K562 (cell line): ENCODE data around the gene PVALEF. TPM values are rescaled to one million over a fixed set of nuclear protein-coding genes. Genes with fewer than 3 reads are reported as not detected.

Experiments used
- ARID1B ChIP-seq: fragments of 450-650 bp; IDR thresholded peaks from 2 replicates; pipeline ENCODE4 v1.6.1; 2016; ENCODE audit warnings: antibody characterized with exemption, mild to moderate bottlenecking, inconsistent platforms
- ETS1 ChIP-seq: conservative IDR thresholded peaks from 2 replicates; pipeline ENCODE4 v1.6.1; 2011; ENCODE audit warnings: low read depth, mild to moderate bottlenecking, low read length; ENCODE audit not compliant: control insufficient read depth
- FOXP4 ChIP-seq: sonication (generic); formaldehyde crosslinking; IDR thresholded peaks from 2 replicates; pipeline ENCODE4 v1.8.0; 2022; ENCODE audit warnings: mild to moderate bottlenecking, missing genetic modification reagents, borderline replicate concordance
- HNRNPK ChIP-seq: fragments of 200-400 bp; formaldehyde crosslinking; IDR thresholded peaks from one replicate; pipeline ENCODE4 v1.6.1; 2018; ENCODE audit warnings: mild to moderate bottlenecking, low read depth, low read length; ENCODE audit not compliant: poor library complexity, severe bottlenecking
- MNT ChIP-seq, 2 experiments: fragments of 450-650 bp; conservative IDR thresholded peaks; 2 replicates each; pipeline ENCODE4 v1.6.1; 2017; ENCODE audit warnings: mild to moderate bottlenecking in 2 of 2, moderate library complexity in 2 of 2
- OTX1 ChIP-seq: fragments of 450-650 bp; formaldehyde crosslinking; IDR thresholded peaks from 2 replicates; pipeline ENCODE4 v1.4.0; 2022; ENCODE audit warnings: mild to moderate bottlenecking
- XRCC3 ChIP-seq: fragments of 450-650 bp; IDR thresholded peaks from 2 replicates; pipeline ENCODE4 v1.6.1; 2017; ENCODE audit warnings: mild to moderate bottlenecking, moderate library complexity
- ZBTB17 ChIP-seq: fragments of 450-650 bp; formaldehyde crosslinking; IDR thresholded peaks from 2 replicates; pipeline ENCODE4 v1.4.0; 2020; ENCODE audit warnings: mild to moderate bottlenecking
- ZNF134 ChIP-seq: fragments of 250-450 bp; sonication (Bioruptor Pico); conservative IDR thresholded peaks from 2 replicates; pipeline ENCODE4 v1.4.0; 2020
- ZNF224 ChIP-seq: sonication (generic); formaldehyde crosslinking; IDR thresholded peaks from 2 replicates; pipeline ENCODE4 v1.8.0; 2022; ENCODE audit warnings: mild to moderate bottlenecking, missing genetic modification reagents
- polyA plus RNA-seq, 8 experiments: library from polyadenylated mRNA; depleted of rRNA in 4 of 8; stranded (reverse) in 5 of 8; unstranded in 3 of 8; fragments of >200 nt; fragmentation: Nextera tagmentation in 2 of 8; fragmentation: Illumina TruSeq in 1 of 8; extraction: Ambion mirVana in 2 of 8; extraction: Trizol in 1 of 8; gene quantifications; 2 replicates each; pipeline versions ENCODE4 v1.2.1 to v1.2.3, GENCODE V29; 2011 to 2014; ENCODE audit warnings: inconsistent platforms in 1 of 8, missing spikeins in 1 of 8
- total RNA-seq, 7 experiments: library from RNA; depleted of rRNA in 6 of 7; stranded (reverse); fragments of >200 nt in 6 of 7; fragmentation: Illumina TruSeq in 2 of 7; extraction: Trizol in 2 of 7; gene quantifications; 2 replicates each; pipeline versions ENCODE4 v1.2.1 to v1.2.3, GENCODE V29; 2011 to 2021; ENCODE audit warnings: low replicate concordance in 1 of 7
- TF ChIP-seq, protein P1 (sequence below), 2 experiments: IDR thresholded peaks; 2 replicates each; pipeline ENCODE4 v1.6.1; 2012; ENCODE audit warnings: improper control_type of control experiment in 2 of 2, low read depth in 2 of 2, low read length in 2 of 2, borderline replicate concordance in 1 of 2
- TF ChIP-seq, protein P2 (sequence below): sonication (generic); formaldehyde crosslinking; IDR thresholded peaks from 2 replicates; pipeline ENCODE4 v1.8.0; 2022; ENCODE audit warnings: mild to moderate bottlenecking, missing genetic modification reagents

Gene PVALEF
- total and polyA plus RNA-seq, 9 of the 15 experiments (the other 6 are each of a cell fraction or from before 2014, with no cell fraction given) = not detected

DNA sequence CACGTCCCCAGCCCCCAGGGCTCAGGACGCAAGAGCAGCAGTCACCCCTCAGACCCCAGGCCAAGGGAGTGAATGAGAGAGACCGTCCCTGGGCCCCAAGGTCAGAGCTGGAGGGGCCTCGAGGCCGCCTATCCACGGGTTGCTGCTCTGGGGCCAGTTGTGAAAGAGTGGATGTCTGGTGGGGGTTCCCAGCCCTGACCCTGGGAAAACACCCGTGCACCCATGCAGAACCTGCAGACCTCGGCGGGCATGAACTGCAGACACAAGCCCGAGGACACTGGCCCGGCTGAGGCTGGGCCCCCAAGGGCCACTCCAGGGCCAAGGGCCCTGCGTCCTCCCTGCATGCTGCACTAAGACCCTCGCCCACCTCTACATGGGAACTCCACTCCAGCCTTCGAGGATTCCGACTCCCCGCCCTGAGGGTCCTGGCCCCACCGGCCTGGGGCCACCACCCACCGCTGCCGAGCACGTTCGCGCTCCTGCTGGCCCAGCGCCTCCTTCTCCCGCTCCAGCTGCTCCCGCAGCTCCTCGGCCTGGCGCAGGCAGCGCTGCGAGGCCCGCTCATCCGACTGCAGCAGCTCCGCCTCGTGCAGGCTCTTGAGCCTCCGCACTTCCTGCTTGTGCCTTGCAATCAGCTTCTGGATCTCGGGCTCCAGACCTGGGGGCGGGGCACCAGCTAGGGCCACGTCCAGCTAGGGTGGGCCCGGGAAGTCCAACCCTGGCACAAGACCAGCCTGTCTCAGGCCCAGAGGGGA lies 28.3 kb downstream of the PVALEF start (continued):
- TF ChIP-seq XRCC3 (no peak), ZBTB17 (CRISPR knock-in tag) (peak; percentile 63; the same call in 1 of the 2 replicates), HNRNPK (no peak), FOXP4 (CRISPR knock-in tag) (peak; percentile 82; the same call in 1 of the 2 replicates), ARID1B (no peak), ZNF224 (no peak), MNT (conservative IDR thresholded peaks at IDR 0.05) (peak in 1 of 2 experiments; percentile 53; a peak in 2 of 4 replicates), ZNF134 (CRISPR knock-in tag) (peak; percentile 50; the same call in 1 of the 2 replicates), OTX1 (0 out of 2 replicates have a peak, but pooled peaks have one; percentile 10), ETS1 (no peak)
- TF ChIP-seq, protein P1, sequence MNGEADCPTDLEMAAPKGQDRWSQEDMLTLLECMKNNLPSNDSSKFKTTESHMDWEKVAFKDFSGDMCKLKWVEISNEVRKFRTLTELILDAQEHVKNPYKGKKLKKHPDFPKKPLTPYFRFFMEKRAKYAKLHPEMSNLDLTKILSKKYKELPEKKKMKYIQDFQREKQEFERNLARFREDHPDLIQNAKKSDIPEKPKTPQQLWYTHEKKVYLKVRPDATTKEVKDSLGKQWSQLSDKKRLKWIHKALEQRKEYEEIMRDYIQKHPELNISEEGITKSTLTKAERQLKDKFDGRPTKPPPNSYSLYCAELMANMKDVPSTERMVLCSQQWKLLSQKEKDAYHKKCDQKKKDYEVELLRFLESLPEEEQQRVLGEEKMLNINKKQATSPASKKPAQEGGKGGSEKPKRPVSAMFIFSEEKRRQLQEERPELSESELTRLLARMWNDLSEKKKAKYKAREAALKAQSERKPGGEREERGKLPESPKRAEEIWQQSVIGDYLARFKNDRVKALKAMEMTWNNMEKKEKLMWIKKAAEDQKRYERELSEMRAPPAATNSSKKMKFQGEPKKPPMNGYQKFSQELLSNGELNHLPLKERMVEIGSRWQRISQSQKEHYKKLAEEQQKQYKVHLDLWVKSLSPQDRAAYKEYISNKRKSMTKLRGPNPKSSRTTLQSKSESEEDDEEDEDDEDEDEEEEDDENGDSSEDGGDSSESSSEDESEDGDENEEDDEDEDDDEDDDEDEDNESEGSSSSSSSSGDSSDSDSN (IDR thresholded peaks at IDR 0.05; ENCODE audit: borderline replicate concordance in 1 of 2, low read depth in 2 of 2, low read length in 2 of 2) = peak in 1 of 2 experiments; percentile 79; a peak in 1 of 4 replicates
- TF ChIP-seq, protein P2, sequence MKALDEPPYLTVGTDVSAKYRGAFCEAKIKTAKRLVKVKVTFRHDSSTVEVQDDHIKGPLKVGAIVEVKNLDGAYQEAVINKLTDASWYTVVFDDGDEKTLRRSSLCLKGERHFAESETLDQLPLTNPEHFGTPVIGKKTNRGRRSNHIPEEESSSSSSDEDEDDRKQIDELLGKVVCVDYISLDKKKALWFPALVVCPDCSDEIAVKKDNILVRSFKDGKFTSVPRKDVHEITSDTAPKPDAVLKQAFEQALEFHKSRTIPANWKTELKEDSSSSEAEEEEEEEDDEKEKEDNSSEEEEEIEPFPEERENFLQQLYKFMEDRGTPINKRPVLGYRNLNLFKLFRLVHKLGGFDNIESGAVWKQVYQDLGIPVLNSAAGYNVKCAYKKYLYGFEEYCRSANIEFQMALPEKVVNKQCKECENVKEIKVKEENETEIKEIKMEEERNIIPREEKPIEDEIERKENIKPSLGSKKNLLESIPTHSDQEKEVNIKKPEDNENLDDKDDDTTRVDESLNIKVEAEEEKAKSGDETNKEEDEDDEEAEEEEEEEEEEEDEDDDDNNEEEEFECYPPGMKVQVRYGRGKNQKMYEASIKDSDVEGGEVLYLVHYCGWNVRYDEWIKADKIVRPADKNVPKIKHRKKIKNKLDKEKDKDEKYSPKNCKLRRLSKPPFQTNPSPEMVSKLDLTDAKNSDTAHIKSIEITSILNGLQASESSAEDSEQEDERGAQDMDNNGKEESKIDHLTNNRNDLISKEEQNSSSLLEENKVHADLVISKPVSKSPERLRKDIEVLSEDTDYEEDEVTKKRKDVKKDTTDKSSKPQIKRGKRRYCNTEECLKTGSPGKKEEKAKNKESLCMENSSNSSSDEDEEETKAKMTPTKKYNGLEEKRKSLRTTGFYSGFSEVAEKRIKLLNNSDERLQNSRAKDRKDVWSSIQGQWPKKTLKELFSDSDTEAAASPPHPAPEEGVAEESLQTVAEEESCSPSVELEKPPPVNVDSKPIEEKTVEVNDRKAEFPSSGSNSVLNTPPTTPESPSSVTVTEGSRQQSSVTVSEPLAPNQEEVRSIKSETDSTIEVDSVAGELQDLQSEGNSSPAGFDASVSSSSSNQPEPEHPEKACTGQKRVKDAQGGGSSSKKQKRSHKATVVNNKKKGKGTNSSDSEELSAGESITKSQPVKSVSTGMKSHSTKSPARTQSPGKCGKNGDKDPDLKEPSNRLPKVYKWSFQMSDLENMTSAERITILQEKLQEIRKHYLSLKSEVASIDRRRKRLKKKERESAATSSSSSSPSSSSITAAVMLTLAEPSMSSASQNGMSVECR (CRISPR knock-in tag) = 0 out of 2 replicates have a peak, but pooled peaks have one; percentile 47
